ENCODE measurements around the gene UNC13B.

The UNC13B gene

GRCh38 chr9:35272989-35273388, 111.2 kb downstream of the UNC13B start:
- no peak for DNase-seq (ENCODE audit: low read depth in 2 of 3, low spot score in 2 of 3)

- DNase-seq (ENCODE audit: low read depth in 2 of 3, low spot score in 2 of 3), result no peak
Measured at GRCh38 chr9:35273591-35273990, 111.8 kb downstream of the UNC13B start.

- DNase-seq (ENCODE audit: low read depth in 2 of 3, low spot score in 2 of 3), result no peak
Measured at GRCh38 chr9:35274993-35275392, 113.2 kb downstream of the UNC13B start.

GRCh38 chr9:35277171-35277520, 115.3 kb downstream of the UNC13B start:
- DNase-seq (ENCODE audit: low read depth in 2 of 3, low spot score in 2 of 3), result no peak

GRCh38 chr9:35277628-35278359, 116.0 kb downstream of the UNC13B start:
- no peak for DNase-seq (ENCODE audit: low read depth in 2 of 3, low spot score in 2 of 3)

DNA sequence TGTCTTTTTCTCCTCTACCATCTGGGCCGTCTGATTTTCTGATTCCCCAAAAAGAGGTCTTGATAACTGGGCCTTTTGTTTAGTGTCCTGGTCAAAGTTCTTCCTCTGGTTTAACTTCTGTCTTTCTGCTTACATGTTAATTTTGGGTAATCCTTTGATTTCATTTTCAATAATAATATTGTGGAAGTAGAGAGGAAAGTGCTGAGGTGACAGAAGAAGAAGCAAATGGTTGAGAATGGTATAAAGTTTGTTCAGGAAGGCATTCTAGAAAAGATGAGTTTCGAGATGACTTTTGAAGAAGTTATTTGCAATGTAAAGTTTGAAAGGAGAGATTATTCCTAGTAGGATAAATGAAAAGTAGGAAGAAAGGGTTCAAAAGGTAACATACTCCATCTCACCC, 118.1 kb downstream of the UNC13B start:
- DNase-seq (ENCODE audit: low read depth in 2 of 3, low spot score in 2 of 3), result no peak

DNA sequence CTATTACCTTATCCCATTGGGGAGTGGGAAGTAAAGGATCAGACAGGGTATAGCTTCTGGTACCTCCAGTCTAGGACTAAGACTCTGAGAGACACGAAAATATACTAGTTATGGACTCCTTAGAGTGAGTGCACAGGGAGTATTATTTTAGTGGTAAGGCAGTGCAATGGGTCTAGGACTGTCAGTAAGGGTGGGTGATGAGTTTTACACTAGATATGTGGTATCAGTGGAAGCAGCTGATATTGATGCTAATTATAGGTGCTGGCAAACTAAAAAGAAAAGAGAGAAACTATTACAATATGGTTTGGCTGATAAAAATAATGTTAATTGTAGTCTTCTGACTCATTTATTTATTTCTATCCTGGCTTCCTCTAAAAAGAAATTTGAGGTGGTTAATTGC, 118.6 kb downstream of the UNC13B start:
- no peak for DNase-seq (ENCODE audit: low read depth in 2 of 3, low spot score in 2 of 3)

DNA sequence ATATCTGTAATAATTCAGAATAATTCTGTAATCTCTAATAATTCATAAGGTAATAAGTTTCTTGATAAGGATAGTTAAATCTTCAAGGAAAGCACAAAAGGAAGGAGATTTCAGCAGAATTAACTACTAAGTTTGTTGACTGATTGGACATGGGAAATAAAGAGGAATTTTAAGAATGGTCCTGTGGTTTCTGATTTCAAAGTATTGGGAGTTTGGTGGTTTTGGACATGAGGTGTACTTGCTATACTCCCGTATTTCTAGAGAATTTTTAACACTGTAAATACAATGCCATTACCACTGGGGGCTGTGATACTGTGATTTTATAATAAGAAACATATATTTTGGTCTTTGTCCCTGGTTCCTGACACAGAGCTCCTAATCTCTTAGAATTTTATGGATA, 123.9 kb downstream of the UNC13B start:
- no peak for DNase-seq (ENCODE audit: low read depth in 2 of 3, low spot score in 2 of 3)

GRCh38 chr9:35286381-35286780, 124.6 kb downstream of the UNC13B start:
- DNase-seq (ENCODE audit: low read depth in 2 of 3, low spot score in 2 of 3), result no peak

DNA sequence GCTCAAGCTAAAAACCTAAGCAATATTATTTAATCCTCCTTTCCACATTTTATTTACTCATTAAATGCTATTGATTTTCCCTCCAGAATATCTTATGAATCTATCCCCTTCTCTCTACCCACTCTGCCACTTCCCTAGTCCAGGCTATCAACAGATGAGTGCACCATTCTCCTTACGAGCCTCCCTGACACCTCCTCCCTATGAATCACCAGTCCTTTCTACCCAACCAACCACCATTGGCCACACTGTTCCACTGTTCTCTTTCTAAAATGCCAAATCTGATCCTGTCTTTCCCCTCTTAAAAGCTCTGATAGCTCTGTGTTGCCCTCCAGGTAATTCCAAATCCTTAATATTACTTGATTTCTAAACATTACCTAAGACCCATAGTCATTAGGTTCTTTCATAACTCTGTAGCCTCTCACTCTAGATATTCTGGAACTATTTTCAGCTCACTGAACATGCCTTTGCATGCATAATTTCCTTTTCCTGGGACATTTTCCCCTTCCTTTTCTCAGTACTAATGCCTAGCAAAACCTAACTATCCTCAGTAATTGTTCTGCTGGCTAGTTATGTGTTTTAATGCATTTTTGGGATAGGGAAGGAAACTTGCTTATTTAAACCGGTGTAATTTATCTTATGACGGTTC, 126.3 kb downstream of the UNC13B start:
- no peak for DNase-seq (ENCODE audit: low read depth in 2 of 3, low spot score in 2 of 3)

- DNase-seq (ENCODE audit: low read depth in 2 of 3, low spot score in 2 of 3), result no peak
Measured at GRCh38 chr9:35288778-35289177, 127.0 kb downstream of the UNC13B start.

GRCh38 chr9:35293376-35293964, 131.7 kb downstream of the UNC13B start:
- no peak for DNase-seq (ENCODE audit: low read depth in 2 of 3, low spot score in 2 of 3)

- DNase-seq (ENCODE audit: low read depth in 2 of 3, low spot score in 2 of 3), result no peak
Measured at GRCh38 chr9:35294066-35294465, 132.3 kb downstream of the UNC13B start.

DNA sequence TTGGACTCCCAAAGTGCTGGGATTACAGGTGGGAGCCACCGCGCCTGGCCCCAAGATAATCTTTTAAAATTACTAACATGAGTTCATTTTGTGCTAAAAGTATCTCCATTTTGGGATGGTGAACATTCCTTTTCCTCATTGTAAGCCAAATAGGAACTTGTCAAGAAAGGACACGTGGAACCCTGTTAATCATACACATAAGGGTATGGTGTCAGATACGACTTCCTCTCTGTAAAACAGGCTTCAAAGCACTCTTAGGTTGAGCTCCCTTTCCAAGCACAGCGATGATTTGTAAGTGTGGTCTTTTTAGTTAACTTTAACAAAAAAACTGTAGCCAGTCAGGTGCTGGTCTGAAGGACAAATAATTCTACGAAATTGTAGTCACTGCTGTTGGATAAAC, 132.7 kb downstream of the UNC13B start:
- no peak for DNase-seq (ENCODE audit: low read depth in 2 of 3, low spot score in 2 of 3)

DNA sequence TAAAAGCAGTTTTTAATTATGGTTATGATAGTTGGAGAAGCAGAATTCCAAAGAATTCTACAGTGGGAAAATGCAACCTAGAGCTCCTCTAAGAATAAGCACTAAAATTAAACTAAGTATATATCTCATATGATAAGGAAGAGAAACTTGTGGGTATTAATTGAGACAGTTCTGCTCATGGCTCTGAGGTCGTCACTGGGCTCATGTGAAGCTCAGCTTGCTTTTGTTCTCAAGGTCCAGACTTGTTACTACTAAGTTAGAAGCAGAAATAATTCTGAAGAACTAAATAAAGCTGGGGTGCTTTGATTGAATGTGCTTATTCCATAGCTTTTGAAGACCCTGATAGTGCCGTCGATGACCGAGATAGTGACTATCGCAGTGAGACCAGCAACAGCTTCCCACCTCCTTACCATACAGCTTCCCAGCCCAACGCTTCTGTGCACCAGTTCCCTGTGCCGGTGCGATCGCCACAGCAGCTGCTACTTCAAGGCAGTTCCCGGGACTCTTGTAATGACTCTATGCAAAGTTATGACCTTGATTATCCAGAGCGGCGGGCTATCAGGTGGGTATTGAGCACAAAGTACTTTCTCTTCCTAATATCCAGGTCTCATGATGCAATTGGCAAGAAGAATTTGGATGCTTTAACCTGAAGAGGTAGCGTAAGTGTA, 133.7 kb downstream of the UNC13B start:
- DNase-seq (ENCODE audit: low read depth in 2 of 3, low spot score in 2 of 3), result no peak

- DNase-seq (ENCODE audit: low read depth in 2 of 3, low spot score in 2 of 3), result no peak
Measured at GRCh38 chr9:35303567-35303966, 141.8 kb downstream of the UNC13B start.

DNA sequence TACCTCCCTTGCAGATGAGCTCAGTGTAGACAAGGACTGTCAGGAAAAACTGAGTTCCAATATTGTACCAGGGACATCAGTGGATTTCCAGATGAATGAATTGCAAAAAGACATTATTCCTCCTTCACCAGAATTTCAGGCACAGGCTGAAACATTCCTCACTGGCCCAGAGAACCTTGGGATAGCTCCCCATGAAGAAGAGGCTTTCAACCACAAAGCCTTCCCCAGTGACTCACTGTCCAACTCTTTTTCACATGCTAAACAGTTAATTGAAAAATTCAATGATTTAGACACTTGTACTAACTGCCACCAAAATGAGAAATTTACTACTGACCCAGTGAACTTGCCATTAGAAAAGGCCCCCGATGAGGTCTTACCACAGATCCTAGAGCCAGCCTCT, 144.5 kb downstream of the UNC13B start:
- no peak for DNase-seq (ENCODE audit: low read depth in 2 of 3, low spot score in 2 of 3)

GRCh38 chr9:35308316-35308715, 146.5 kb downstream of the UNC13B start:
- DNase-seq (ENCODE audit: low read depth in 2 of 3, low spot score in 2 of 3), result no peak

DNA sequence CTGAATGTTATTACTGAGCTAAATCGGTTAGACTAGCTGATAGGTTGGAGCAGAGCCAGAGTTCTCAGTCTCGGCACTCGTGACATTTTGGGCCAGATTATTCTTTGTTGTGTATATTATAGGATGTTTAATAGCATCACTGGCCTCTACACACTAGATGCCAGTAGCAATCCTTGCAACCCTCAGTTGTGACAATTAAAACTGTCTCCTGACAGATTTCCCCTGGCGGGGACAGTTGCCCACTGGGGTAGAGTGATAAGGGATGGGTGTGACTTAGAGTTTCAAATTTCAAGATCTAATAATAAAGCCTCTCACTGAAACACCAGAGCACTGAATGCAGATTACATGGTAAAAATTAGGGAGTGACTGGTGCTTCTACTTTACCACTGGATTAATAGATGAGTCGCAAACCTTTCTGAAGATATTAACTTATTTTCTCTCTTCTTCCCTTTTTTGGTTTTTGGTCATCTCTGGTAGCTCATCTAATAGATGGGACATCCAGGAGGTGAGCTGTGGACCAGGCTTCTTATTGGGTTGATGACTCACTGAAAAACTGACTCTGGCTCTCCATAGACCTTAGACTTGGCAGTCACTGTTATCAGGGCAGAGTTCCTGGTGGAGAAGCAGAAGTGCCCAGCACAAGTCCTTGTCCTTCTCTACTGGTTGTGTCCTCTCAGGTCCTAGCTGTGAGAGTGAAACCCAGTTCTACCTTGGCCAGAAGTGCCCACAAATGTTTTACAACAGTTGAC, 150.3 kb downstream of the UNC13B start:
- no peak for DNase-seq (ENCODE audit: low read depth in 2 of 3, low spot score in 2 of 3)

DNA sequence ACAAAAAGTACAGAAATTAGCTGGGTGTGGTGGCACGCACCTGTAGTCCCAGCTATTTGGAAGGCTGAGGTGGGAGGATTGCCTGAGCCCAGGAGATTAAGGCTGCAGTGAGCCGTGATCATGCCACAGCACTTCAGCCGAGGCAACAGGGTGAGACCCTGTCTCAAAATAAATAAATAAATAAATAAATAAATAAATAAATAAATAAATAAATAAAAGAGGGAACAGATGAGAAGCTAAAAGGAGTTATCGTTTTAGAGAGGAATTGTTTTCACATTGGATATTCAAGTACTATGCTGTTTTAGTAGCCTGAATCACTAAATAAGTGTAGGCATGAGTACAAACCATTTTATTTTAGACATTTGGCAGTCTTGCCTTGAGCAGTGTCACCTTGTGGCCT, 151.7 kb downstream of the UNC13B start:
- DNase-seq (ENCODE audit: low read depth in 2 of 3, low spot score in 2 of 3), result no peak

DNA sequence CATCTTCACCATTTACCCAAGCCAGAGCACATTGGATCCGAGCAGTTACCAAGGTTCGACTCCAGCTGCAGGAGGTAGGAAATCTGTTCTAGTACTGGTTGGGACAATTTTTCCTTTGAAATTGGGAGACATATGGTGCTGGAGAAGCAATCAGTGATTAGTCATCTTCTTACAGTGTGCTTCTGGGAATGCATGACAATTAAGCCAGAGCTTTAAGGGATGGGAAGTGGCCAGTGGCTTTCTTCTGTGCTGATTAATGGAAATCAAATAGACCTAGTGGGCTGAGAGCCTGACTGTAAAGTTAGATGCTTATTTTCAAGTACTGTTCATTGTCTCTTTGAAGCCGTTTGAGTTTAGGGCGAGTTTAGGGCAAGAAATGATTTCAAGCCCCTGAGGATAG, 152.1 kb downstream of the UNC13B start:
- DNase-seq (ENCODE audit: low read depth in 2 of 3, low spot score in 2 of 3), result no peak

Measured in activated CD8-positive, alpha-beta memory T cell treated with anti-CD3 and anti-CD28 coated beads for 48 hours (primary cell).